Suprapubic skin (tissue), 4 donors: ENCODE measurements around the gene SLC33A1.

ENCODE experiments used
- EP300 ChIP-seq: sonication (generic); formaldehyde crosslinking; IDR thresholded peaks from one replicate; pipeline ENCODE4 v1.6.1; 2017; ENCODE audit warnings: antibody characterized with exemption
- POLR2A ChIP-seq, 2 donors: fragments of 450-650 bp; IDR thresholded peaks; one replicate each; pipeline ENCODE4 v1.6.1; 2017; ENCODE audit warnings: antibody characterized with exemption in 2 of 2, mild to moderate bottlenecking in 2 of 2, moderate library complexity in 2 of 2
- POLR2AphosphoS5 ChIP-seq, 3 donors: sonication (generic); formaldehyde crosslinking; IDR thresholded peaks; one replicate each; pipeline ENCODE4 v1.6.1; 2017; ENCODE audit warnings: antibody characterized with exemption in 3 of 3
- TF ChIP-seq, protein P1 (sequence below), 2 donors: fragments of 200-600 bp in 1 of 2; fragments of 450-650 bp in 1 of 2; sonication (generic) in 1 of 2; IDR thresholded peaks; one replicate each; pipeline ENCODE4 v1.5.1; 2016 to 2019; ENCODE audit warnings: antibody characterized with exemption in 2 of 2, mild to moderate bottlenecking in 1 of 2, moderate library complexity in 1 of 2

DNA sequence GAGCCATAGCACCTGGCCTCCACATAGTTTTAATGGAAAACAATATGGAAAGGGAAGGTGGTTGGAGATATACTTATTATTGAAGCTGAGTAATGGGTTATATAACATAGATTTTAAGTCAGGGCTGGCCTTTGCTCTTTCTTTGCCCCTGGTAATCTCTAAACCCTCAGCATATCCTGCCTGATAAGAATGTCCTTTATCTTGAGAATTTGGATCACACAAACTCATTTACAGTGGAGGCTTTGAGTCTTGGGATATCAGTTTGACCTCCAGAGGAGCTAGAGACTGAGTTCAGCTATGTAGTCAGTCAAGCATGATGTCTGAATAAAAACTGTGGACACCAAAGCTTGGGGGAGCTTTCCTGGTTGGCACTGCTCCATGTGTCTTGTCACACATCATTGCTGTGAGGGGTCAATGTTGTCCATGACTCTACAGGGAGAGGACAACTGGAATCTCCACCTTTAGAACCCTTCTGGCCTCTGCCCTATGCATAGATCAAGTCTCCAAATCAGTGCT lies 39.1 kb downstream of the SLC33A1 start:
- TF ChIP-seq, protein P1, sequence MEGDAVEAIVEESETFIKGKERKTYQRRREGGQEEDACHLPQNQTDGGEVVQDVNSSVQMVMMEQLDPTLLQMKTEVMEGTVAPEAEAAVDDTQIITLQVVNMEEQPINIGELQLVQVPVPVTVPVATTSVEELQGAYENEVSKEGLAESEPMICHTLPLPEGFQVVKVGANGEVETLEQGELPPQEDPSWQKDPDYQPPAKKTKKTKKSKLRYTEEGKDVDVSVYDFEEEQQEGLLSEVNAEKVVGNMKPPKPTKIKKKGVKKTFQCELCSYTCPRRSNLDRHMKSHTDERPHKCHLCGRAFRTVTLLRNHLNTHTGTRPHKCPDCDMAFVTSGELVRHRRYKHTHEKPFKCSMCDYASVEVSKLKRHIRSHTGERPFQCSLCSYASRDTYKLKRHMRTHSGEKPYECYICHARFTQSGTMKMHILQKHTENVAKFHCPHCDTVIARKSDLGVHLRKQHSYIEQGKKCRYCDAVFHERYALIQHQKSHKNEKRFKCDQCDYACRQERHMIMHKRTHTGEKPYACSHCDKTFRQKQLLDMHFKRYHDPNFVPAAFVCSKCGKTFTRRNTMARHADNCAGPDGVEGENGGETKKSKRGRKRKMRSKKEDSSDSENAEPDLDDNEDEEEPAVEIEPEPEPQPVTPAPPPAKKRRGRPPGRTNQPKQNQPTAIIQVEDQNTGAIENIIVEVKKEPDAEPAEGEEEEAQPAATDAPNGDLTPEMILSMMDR (IDR thresholded peaks at IDR 0.05), result no peak
- TF ChIP-seq EP300 (no peak), POLR2A (IDR thresholded peaks at IDR 0.05) (no peak), POLR2AphosphoS5 (IDR thresholded peaks at IDR 0.05) (no peak)
